PC-3 (cell line): ENCODE results near the gene OR10H1. TPM values are rescaled to one million over a fixed set of nuclear protein-coding genes. Genes with fewer than 3 reads are reported as not detected.

Source experiments
- ATAC-seq: fragments of 200-7000 bp; cut with Tn5 transposase; 2 replicates; pipeline ENCODE4 v1.9.1; 2020; ENCODE audit warnings: mild to moderate bottlenecking, moderate library complexity
- BruUV-seq: library from RNA; stranded (reverse); fragments of 400-500 nt; replicated peaks from 2 replicates; lab custom pipeline; 2021; lab: Mats Ljungman, UMichigan
- CTCF ChIA-PET: fragments of 300-600 bp; sonication (Branson Sonifier 250); formaldehyde crosslinking; loops from one replicate; lab custom pipeline; 2022; ENCODE audit warnings: antibody characterized with exemption; lab: Charles Lee
- POLR2A ChIA-PET: fragments of 300-600 bp; sonication (Branson Sonifier 250); formaldehyde crosslinking; loops from one replicate; lab custom pipeline; 2022; ENCODE audit warnings: antibody characterized with exemption; ENCODE audit not compliant: unreplicated experiment; lab: Charles Lee
- DNase-seq: peaks from one replicate; pipeline ENCODE4 v3.0.0-alpha.2; 2015
- H2AFZ ChIP-seq: fragments of 300-600 bp; sonication (generic); 2 replicates; pipeline ENCODE4 v1.6.0; 2016; ENCODE audit warnings: antibody characterized with exemption, low read length
- H3F3A ChIP-seq: fragments of 300-600 bp; sonication (generic); one replicate; pipeline ENCODE4 v1.6.0; 2017; ENCODE audit warnings: antibody characterized with exemption, low read length, control low read depth, mild to moderate bottlenecking; ENCODE audit not compliant: unreplicated experiment
- H3K27ac ChIP-seq: fragments of 300-600 bp; sonication (generic); 2 replicates; pipeline ENCODE4 v1.5.1; 2016; ENCODE audit warnings: mild to moderate bottlenecking, low read length
- H3K27me3 ChIP-seq: fragments of 300-600 bp; sonication (generic); 2 replicates; pipeline ENCODE4 v1.6.1; 2016; ENCODE audit warnings: low read length, mixed read lengths
- H3K36me3 ChIP-seq: fragments of 300-600 bp; sonication (generic); 2 replicates; pipeline ENCODE4 v1.6.1; 2016; ENCODE audit warnings: low read depth, mixed run types, low read length, mixed read lengths
- H3K4me1 ChIP-seq: fragments of 300-600 bp; sonication (generic); 2 replicates; pipeline ENCODE4 v1.5.1; 2016; ENCODE audit warnings: low read length; ENCODE audit not compliant: insufficient read depth
- H3K4me2 ChIP-seq: fragments of 300-600 bp; sonication (generic); 2 replicates; pipeline ENCODE4 v1.6.0; 2016; ENCODE audit warnings: low read length
- H3K4me3 ChIP-seq: fragments of 300-600 bp; sonication (generic); 2 replicates; pipeline ENCODE4 v1.5.1; 2016; ENCODE audit warnings: mild to moderate bottlenecking, low read length, mixed read lengths
- H3K79me2 ChIP-seq: fragments of 300-600 bp; sonication (generic); 2 replicates; pipeline ENCODE4 v1.6.1; 2017; ENCODE audit warnings: low read length, mixed read lengths
- H3K9ac ChIP-seq: fragments of 300-600 bp; sonication (generic); 2 replicates; pipeline ENCODE4 v1.6.0; 2016; ENCODE audit warnings: mild to moderate bottlenecking, low read length
- H3K9me2 ChIP-seq: fragments of 300-600 bp; sonication (generic); replicated peaks from 2 replicates; pipeline ENCODE4 v1.6.1; 2016; ENCODE audit warnings: mixed run types, low read length, mixed read lengths
- H3K9me3 ChIP-seq: fragments of 300-600 bp; sonication (generic); 2 replicates; pipeline ENCODE4 v1.6.1; 2016; ENCODE audit warnings: low read length, mixed read lengths
- H4K20me1 ChIP-seq: fragments of 300-600 bp; sonication (generic); 2 replicates; pipeline ENCODE4 v1.6.1; 2016; ENCODE audit warnings: low read length, mixed read lengths
- EZH2 ChIP-seq: fragments of 300-600 bp; sonication (generic); IDR thresholded peaks from one replicate; pipeline ENCODE4 v1.6.1; 2017; ENCODE audit warnings: antibody characterized with exemption, mild to moderate bottlenecking, low read length; ENCODE audit not compliant: unreplicated experiment
- EZH2phosphoT487 ChIP-seq: fragments of 300-600 bp; sonication (generic); IDR thresholded peaks from 2 replicates; pipeline ENCODE4 v1.6.1; 2018; ENCODE audit warnings: mild to moderate bottlenecking, antibody characterized with exemption, low read length, borderline replicate concordance
- intact Hi-C: fragments of 100-400 bp; cut with micrococcal nuclease; formaldehyde crosslinking; loops from 2 replicates; pipeline ENCODE4 v1.9.0; 2023
- total RNA-seq: library from RNA; depleted of rRNA; stranded (reverse); fragments of >200 nt; gene quantifications from 2 replicates; pipeline ENCODE4 v1.2.3, GENCODE V29; 2014
- TF ChIP-seq, protein P1 (sequence below): fragments of 300-600 bp; sonication (generic); conservative IDR thresholded peaks from 2 replicates; pipeline ENCODE4 v1.5.1; 2017; ENCODE audit warnings: antibody characterized with exemption, low read depth, mild to moderate bottlenecking, low read length

The OR10H1 gene
- total RNA-seq, 1 experiment from 2014 or later, result not detected

DNA sequence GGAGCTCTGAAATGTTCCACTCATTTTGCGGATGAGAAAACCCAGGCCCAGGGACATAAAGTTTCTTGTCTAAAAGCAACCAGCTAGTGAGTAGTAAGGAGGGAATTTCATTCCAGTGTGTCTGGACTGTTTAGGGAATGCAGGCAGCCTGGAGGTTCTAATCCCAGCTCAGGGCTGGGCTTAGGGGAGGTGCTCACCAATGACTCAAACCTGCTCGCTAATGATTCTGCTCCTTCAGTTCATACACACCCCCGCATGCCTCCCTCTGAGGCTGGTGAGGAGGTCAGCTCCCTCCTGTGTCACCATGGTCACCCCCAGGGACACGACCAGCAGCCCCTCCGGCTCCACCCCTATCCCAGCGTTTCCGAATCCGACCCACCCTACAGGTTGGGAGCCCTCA is 47.8 kb upstream of the OR10H1 start:
- H3K4me3 ChIP-seq, result no peak overlapping the region

DNA sequence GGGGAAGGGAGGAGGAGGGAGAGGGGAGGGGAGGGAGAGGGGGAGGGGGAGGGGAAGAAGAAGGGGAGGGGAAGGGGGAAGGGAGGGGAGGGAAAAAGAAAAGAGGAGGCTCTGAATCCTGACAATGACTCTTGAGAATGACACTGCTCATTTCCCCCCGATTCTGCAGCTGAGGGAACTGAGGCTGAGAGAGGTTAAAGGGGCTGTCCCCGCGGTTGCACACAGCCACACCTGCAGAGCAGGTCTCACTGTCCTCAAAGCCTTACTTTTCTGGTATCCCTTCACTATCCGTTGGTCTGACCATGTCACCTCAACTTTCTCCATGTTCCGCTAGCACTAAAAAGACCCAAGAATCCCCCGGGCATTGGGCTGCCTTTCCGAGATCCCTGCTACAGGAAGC is 47.0 kb upstream of the OR10H1 start:
- Histone ChIP-seq H3K4me2 (no peak overlapping the region), H3K27ac (no peak overlapping the region), H3K9ac (no peak overlapping the region), H3K27me3 (peaks cover 3% of the 10 kb centered on the region; the same call in 1 of the 2 replicates), H3K79me2 (no peaks in the 10 kb centered on the region), H3K4me1 (no peaks in the 10 kb centered on the region), H3K36me3 (no peaks in the 10 kb centered on the region), H3F3A (no peaks in the 10 kb centered on the region), H4K20me1 (no peaks in the 10 kb centered on the region), H3K9me2 (no peaks in the 10 kb centered on the region), H2AFZ (no peak overlapping the region), H3K4me3 (no peak overlapping the region), H3K9me3 (no peaks in the 10 kb centered on the region)
- no TSS peak for BruUV-seq
- ChIA-PET CTCF (no interaction called here), POLR2A (no interaction called here)
- no peak for DNase-seq
- no peak for ATAC-seq
- TF ChIP-seq EZH2phosphoT487, result no peak
- TF ChIP-seq, protein P1, sequence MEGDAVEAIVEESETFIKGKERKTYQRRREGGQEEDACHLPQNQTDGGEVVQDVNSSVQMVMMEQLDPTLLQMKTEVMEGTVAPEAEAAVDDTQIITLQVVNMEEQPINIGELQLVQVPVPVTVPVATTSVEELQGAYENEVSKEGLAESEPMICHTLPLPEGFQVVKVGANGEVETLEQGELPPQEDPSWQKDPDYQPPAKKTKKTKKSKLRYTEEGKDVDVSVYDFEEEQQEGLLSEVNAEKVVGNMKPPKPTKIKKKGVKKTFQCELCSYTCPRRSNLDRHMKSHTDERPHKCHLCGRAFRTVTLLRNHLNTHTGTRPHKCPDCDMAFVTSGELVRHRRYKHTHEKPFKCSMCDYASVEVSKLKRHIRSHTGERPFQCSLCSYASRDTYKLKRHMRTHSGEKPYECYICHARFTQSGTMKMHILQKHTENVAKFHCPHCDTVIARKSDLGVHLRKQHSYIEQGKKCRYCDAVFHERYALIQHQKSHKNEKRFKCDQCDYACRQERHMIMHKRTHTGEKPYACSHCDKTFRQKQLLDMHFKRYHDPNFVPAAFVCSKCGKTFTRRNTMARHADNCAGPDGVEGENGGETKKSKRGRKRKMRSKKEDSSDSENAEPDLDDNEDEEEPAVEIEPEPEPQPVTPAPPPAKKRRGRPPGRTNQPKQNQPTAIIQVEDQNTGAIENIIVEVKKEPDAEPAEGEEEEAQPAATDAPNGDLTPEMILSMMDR, result no peak
- no peak for TF ChIP-seq EZH2
- intact Hi-C loops, result no loop called here

More for the DNA sequence above, 47.8 kb upstream of the OR10H1 start:
- Histone ChIP-seq H3K9me2 (no peaks in the 10 kb centered on the region), H3K4me2 (no peak overlapping the region), H3K36me3 (no peaks in the 10 kb centered on the region), H3K9ac (no peak overlapping the region), H3K9me3 (no peaks in the 10 kb centered on the region), H3K4me1 (no peaks in the 10 kb centered on the region), H2AFZ (no peak overlapping the region), H3K79me2 (no peaks in the 10 kb centered on the region), H4K20me1 (no peaks in the 10 kb centered on the region), H3F3A (no peaks in the 10 kb centered on the region), H3K27ac (no peak overlapping the region), H3K27me3 (peaks cover 3% of the 10 kb centered on the region; the same call in 1 of the 2 replicates)
- ATAC-seq, result no peak
- BruUV-seq, result no TSS peak
- no peak for DNase-seq
- ChIA-PET POLR2A (no interaction called here), CTCF (no interaction called here)
- TF ChIP-seq EZH2phosphoT487 (no peak), EZH2 (no peak)
- TF ChIP-seq, protein P1, result no peak
- intact Hi-C loops, result no loop called here

DNA sequence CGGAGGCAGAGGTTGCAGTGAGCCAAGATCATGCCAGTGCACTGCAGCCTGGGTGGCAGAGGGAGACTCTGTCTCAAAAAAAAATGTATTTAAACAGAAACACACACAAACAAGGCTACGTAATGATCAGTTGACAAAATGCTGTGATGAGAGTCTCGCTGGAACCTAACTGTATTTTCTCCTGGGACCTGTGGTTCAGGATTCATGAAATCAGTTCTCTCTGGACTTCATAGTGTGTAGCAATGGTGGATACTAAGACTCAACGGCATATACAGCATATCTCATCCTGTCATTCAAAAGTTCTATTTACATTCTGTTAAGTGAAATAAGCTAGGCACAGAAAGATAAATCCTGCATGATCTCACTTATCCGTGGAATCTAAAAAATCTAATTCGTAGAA is 45.1 kb upstream of the OR10H1 start:
- H3F3A ChIP-seq, result no peaks in the 10 kb centered on the region
- ATAC-seq, result no peak
- H3K27ac ChIP-seq, result no peak overlapping the region
- no peaks in the 10 kb centered on the region for H3K4me1 ChIP-seq
- no peak for DNase-seq
- peaks cover 3% of the 10 kb centered on the region; the same call in 1 of the 2 replicates for H3K27me3 ChIP-seq
- no peak overlapping the region for H3K9ac ChIP-seq
- H3K79me2 ChIP-seq, result no peaks in the 10 kb centered on the region
- H4K20me1 ChIP-seq, result no peaks in the 10 kb centered on the region
- POLR2A ChIA-PET, result no interaction called here
- no peaks in the 10 kb centered on the region for H3K9me3 ChIP-seq
- TF ChIP-seq, protein P1, result no peak
- H2AFZ ChIP-seq, result no peak overlapping the region
- intact Hi-C loops, result no loop called here
- no peaks in the 10 kb centered on the region for H3K36me3 ChIP-seq
- no TSS peak for BruUV-seq
- CTCF ChIA-PET, result no interaction called here
- no peaks in the 10 kb centered on the region for H3K9me2 ChIP-seq
- no peak overlapping the region for H3K4me2 ChIP-seq
- H3K4me3 ChIP-seq, result no peak overlapping the region
